HepG2 (cell line): ENCODE measurements around the gene WDR31.

Experiments
- PTBP1 ChIP-seq: fragments of 200-400 bp; formaldehyde crosslinking; IDR thresholded peaks from 2 replicates; pipeline ENCODE4 v1.6.1; 2018; ENCODE audit warnings: low read length, low read depth; ENCODE audit not compliant: poor library complexity, severe bottlenecking
- ZBTB21 ChIP-seq: sonication (generic); formaldehyde crosslinking; IDR thresholded peaks from 2 replicates; pipeline ENCODE4 v1.4.0; 2020; ENCODE audit warnings: missing genetic modification reagents
- ZBTB3 ChIP-seq: sonication (generic); formaldehyde crosslinking; IDR thresholded peaks from 2 replicates; pipeline ENCODE4 v1.4.0; 2020; ENCODE audit warnings: low read depth, mild to moderate bottlenecking, moderate library complexity, missing genetic modification reagents, borderline replicate concordance
- ZNF224 ChIP-seq: sonication (generic); formaldehyde crosslinking; IDR thresholded peaks from 2 replicates; pipeline ENCODE4 v1.5.0; 2020; ENCODE audit warnings: mild to moderate bottlenecking, missing genetic modification reagents
- ZNF501 ChIP-seq: sonication (generic); formaldehyde crosslinking; IDR thresholded peaks from 2 replicates; pipeline ENCODE4 v1.5.1; 2020; ENCODE audit warnings: mild to moderate bottlenecking, moderate library complexity, missing genetic modification reagents
- ZNF510 ChIP-seq: sonication (generic); formaldehyde crosslinking; IDR thresholded peaks from 2 replicates; pipeline ENCODE4 v1.4.0; 2020; ENCODE audit warnings: low read depth, mild to moderate bottlenecking, missing genetic modification reagents
- ZNF569 ChIP-seq: sonication (generic); formaldehyde crosslinking; IDR thresholded peaks from 2 replicates; pipeline ENCODE4 v1.5.0; 2020; ENCODE audit warnings: mild to moderate bottlenecking, missing genetic modification reagents, moderate library complexity, borderline replicate concordance
- ZNF629 ChIP-seq: sonication (generic); formaldehyde crosslinking; conservative IDR thresholded peaks from 2 replicates; pipeline ENCODE4 v1.5.0; 2020; ENCODE audit warnings: missing genetic modification reagents
- ZNF75D ChIP-seq: sonication (generic); formaldehyde crosslinking; IDR thresholded peaks from 2 replicates; pipeline ENCODE4 v1.8.1; 2023; ENCODE audit warnings: missing genetic modification reagents, mild to moderate bottlenecking, borderline replicate concordance
- TF ChIP-seq, protein P1 (sequence below): sonication (generic); formaldehyde crosslinking; IDR thresholded peaks from 2 replicates; pipeline ENCODE4 v1.5.0; 2020; ENCODE audit warnings: mild to moderate bottlenecking, missing genetic modification reagents, borderline replicate concordance
- TF ChIP-seq, protein P2 (sequence below): sonication (generic); formaldehyde crosslinking; IDR thresholded peaks from 2 replicates; pipeline ENCODE4 v1.5.0; 2020; ENCODE audit warnings: mild to moderate bottlenecking, missing genetic modification reagents, moderate library complexity

DNA sequence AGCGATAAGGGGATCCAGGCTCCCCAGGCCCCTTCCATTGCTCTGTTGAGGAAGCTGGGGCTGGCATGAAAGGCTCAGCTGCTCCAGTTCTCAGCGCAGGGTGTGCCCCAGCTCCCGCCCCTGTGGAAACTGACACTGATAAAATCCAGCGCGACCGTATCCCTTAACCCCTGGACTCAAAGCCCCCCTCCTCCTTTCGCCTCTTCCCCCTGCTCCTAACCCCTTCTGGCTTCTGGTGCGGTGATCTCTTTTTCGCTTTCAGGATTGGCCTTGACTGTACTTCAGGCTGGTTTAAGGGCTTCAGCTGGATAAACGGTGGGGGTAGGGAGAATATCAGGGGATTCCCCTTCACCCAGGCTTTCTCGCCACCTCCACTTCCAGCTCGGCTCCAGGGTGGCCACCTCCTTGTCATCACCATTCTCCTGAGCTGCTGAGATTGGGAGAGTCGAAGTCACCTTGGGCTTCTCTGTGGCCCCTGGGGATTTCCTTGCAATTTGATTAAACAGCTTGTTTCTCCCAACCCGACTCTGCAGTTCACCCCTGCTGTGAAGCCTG is 10.1 kb upstream of the WDR31 start:
- no peak for TF ChIP-seq ZNF501 (CRISPR knock-in tag)
- TF ChIP-seq ZNF569: no peak
- TF ChIP-seq, protein P1, sequence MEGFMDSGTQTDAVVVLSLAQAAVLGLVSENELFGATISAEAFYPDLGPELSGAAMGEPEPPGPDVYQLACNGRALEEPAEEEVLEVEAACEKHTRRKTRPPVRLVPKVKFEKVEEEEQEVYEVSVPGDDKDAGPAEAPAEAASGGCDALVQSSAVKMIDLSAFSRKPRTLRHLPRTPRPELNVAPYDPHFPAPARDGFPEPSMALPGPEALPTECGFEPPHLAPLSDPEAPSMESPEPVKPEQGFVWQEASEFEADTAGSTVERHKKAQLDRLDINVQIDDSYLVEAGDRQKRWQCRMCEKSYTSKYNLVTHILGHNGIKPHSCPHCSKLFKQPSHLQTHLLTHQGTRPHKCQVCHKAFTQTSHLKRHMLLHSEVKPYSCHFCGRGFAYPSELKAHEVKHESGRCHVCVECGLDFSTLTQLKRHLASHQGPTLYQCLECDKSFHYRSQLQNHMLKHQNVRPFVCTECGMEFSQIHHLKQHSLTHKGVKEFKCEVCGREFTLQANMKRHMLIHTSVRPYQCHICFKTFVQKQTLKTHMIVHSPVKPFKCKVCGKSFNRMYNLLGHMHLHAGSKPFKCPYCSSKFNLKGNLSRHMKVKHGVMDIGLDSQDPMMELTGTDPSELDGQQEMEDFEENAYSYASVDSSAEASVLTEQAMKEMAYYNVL: no peak
- TF ChIP-seq ZNF224 (CRISPR knock-in tag): no peak
- TF ChIP-seq ZNF510 (CRISPR knock-in tag): no peak
- no peak for TF ChIP-seq ZNF75D
- no peak for TF ChIP-seq ZBTB3 (CRISPR knock-in tag)
- TF ChIP-seq, protein P2, sequence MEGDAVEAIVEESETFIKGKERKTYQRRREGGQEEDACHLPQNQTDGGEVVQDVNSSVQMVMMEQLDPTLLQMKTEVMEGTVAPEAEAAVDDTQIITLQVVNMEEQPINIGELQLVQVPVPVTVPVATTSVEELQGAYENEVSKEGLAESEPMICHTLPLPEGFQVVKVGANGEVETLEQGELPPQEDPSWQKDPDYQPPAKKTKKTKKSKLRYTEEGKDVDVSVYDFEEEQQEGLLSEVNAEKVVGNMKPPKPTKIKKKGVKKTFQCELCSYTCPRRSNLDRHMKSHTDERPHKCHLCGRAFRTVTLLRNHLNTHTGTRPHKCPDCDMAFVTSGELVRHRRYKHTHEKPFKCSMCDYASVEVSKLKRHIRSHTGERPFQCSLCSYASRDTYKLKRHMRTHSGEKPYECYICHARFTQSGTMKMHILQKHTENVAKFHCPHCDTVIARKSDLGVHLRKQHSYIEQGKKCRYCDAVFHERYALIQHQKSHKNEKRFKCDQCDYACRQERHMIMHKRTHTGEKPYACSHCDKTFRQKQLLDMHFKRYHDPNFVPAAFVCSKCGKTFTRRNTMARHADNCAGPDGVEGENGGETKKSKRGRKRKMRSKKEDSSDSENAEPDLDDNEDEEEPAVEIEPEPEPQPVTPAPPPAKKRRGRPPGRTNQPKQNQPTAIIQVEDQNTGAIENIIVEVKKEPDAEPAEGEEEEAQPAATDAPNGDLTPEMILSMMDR (CRISPR knock-in tag): no peak
- TF ChIP-seq ZBTB21: no peak
- TF ChIP-seq PTBP1: no peak
- no peak for TF ChIP-seq ZNF629 (CRISPR knock-in tag)
